HFF-Myc (cell line): Measurements from ENCODE around the gene PRELP.

Experiments
- DNase-seq: peaks from one replicate; pipeline ENCODE4 v3.0.0-alpha.2; 2011; ENCODE audit warnings: low read depth; ENCODE audit errors: extremely low read depth
- H3K4me3 ChIP-seq: replicated peaks from 2 replicates; pipeline ENCODE4 v1.5.1; 2011; ENCODE audit warnings: low read depth, mild to moderate bottlenecking, control low read depth, low read length
- TF ChIP-seq, protein P1 (sequence below): IDR thresholded peaks from 2 replicates; pipeline ENCODE4 v1.5.1; 2012; ENCODE audit warnings: mild to moderate bottlenecking, low read depth, low read length, control low read depth; ENCODE audit errors: missing control alignments

Gene PRELP

DNA sequence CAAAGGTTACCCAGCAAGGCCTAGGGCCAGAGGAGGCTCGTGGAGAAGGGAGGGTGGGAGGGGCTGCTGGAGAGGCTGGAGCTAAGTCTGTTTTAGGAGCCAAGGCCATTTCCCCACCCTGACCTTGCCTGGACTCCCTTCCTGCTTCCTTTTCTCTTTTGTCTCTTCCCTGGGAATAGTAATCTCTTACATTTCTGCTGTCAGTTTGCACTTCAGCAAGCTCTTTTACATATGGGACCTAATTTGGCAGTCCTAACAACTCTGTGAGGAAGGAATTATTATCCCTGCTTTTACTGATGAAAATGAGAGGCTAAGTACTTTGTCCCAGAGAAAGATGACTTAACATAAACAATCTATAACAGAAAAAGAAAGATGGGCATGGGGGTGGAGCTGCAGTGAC lies 32.2 kb downstream of the PRELP start:
- H3K4me3 ChIP-seq: no peak overlapping the region
- TF ChIP-seq, protein P1, sequence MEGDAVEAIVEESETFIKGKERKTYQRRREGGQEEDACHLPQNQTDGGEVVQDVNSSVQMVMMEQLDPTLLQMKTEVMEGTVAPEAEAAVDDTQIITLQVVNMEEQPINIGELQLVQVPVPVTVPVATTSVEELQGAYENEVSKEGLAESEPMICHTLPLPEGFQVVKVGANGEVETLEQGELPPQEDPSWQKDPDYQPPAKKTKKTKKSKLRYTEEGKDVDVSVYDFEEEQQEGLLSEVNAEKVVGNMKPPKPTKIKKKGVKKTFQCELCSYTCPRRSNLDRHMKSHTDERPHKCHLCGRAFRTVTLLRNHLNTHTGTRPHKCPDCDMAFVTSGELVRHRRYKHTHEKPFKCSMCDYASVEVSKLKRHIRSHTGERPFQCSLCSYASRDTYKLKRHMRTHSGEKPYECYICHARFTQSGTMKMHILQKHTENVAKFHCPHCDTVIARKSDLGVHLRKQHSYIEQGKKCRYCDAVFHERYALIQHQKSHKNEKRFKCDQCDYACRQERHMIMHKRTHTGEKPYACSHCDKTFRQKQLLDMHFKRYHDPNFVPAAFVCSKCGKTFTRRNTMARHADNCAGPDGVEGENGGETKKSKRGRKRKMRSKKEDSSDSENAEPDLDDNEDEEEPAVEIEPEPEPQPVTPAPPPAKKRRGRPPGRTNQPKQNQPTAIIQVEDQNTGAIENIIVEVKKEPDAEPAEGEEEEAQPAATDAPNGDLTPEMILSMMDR: no peak
- no peak for DNase-seq

DNA sequence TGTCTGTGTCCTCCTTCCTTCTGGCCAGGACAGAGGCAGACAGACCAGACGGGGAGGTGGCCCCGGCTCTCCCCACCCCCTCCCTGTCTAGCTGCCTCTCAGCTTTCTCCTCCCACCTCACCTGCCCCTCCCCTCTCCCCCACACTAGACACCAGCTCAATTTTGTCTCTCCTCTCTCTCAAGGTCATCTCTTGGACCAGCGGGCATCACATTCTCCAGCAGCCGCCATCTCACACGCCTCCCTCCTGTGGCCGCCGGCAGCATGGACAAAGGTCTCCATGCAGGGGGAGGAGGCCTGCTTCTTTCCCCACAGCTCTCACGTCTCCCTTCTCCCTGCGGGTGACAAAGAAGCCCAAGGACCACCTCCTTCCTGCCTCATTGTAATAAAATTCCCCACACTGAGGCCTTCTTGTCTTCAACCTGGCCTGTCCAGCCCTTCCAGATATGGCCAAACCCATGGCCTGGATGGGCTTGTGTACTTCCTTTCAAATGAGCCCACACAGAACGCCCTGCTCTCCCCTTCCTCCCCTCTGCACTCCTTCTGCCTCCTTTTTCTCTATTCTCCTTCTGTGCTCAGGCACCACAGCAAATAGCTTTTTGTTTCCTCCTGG lies 33.0 kb downstream of the PRELP start:
- TF ChIP-seq, protein P1: no peak
- no peak for DNase-seq
- no peak overlapping the region for H3K4me3 ChIP-seq

DNA sequence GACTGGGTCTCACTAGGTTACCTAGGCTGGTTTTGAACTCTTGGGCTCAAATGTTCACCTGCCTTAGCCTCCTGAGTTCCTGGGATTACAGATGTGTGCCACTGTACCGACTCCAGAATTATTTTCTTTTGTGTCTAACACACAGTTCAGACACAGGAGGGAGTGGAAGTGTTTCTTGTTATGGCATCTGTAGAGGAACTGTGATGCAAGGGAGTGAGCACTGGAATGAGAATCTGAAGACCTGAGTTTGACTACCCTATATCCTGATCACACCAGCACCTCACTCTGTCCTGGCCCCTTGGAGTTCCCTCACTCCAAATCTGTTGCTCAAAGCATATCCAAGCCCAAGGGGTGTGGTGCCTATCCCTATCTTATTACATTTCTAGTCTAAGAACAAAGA lies 33.5 kb downstream of the PRELP start:
- no peak overlapping the region for H3K4me3 ChIP-seq
- TF ChIP-seq, protein P1: no peak
- DNase-seq: no peak

DNA sequence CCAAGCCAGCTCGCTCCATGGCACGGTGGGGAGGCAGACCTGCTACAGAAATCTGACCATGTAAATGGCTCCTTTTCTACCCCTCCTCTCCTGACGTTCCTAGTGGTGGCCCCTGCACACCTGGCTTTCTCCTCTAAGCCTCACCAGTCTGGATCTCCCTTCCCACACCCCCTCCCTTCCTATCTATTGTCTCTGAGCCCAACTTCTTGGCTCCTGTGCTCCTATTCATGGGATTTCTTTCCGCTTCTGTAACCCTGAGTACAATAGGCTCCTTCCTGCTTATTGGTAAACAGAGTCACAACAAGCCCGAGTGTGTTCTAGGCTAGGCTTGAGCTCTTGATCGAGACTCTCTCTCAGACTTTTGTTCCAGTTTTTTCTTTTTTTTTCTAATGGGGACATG lies 35.9 kb downstream of the PRELP start:
- TF ChIP-seq, protein P1: no peak
- DNase-seq: no peak
- H3K4me3 ChIP-seq: no peak overlapping the region

DNA sequence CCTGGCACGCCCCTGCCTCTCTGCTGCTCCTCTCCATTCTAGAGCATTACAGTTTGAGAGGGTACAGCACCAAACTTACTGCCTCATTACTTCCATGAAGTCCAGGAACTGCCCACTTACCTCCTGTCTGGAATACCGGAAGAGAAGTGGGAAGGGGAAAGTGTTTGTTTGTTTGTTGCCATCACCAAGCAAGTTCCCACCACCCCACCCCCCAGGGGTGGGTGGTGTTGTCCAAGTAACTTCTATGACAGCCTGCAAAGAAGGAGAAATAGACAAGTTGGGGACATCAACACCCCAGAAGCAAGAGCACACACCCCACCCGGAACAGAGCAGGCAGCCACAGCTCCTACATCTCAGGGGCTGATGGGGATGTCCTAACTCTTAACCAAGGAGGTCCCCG lies 36.3 kb downstream of the PRELP start:
- DNase-seq: no peak
- TF ChIP-seq, protein P1: no peak
- H3K4me3 ChIP-seq: no peak overlapping the region

DNA sequence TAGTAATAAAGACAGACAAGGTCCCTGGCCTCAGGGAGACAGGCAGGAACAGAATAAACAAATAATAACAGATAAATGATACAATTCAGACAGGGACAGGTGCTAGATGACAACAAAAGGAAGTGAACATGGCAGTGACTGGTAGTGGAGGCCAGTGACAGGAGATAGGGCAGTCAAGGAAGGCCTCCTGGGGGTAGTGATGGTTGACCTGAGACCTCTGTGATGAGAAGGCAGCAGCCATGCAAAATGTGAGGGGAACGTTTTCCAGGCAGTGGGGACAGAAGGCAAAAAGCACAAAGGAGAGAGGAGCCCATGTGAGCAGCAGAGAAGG lies 36.9 kb downstream of the PRELP start:
- TF ChIP-seq, protein P1: no peak
- DNase-seq: no peak
- H3K4me3 ChIP-seq: no peak overlapping the region

DNA sequence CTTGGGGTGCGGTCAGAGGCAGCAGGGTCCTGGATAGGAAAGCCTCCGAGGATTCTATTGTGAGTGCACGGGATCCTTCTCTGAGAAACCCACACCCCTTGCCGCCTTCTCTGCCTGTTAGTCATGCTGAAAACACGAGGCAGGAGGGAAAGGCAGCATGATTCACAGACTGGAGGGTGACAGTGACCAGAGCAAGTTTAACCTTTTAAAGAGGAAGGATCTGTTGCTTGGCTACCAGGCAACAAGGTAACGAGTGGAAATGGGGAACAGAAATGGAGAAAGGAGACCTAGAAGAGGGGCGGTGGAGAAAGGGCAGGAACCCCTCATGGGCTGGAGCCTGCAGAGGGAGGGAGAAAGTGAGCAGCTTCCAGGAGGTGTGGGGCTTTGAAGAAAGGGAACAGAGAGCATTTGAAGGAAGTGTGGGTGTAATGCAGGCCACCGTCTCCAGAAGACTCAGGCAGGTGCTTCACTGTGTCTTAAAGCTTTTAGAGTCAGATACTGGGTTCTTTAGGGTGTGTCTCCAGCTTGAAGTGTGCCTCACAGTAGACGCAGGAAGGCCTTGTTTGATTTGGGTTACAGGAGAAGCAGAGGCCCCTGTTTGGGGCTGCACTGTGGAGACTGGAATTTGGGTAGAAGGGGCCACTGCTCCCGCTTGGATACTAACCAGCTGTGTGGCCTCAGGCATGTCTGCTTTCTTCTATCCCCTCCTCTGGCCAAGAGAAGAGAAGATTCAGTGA lies 37.4 kb downstream of the PRELP start:
- H3K4me3 ChIP-seq: no peak overlapping the region; the same call in 1 of the 2 replicates
- TF ChIP-seq, protein P1: no peak
- peak; percentile 87 for DNase-seq
